Common myeloid progenitor, CD34-positive (primary cell): ENCODE data around the gene AWAT2. TPM values are rescaled to one million over a fixed set of nuclear protein-coding genes. Genes with fewer than 3 reads are reported as not detected.

Experiments
- CTCF ChIA-PET: fragments of 350-600 bp; sonication (Branson Sonifier 250); formaldehyde crosslinking; loops from one replicate; lab custom pipeline; 2021; ENCODE audit warnings: antibody characterized with exemption; lab: Charles Lee
- POLR2A ChIA-PET: fragments of 350-600 bp; sonication (Branson Sonifier 250); formaldehyde crosslinking; loops from one replicate; lab custom pipeline; 2021; ENCODE audit warnings: antibody characterized with exemption; lab: Charles Lee
- DNase-seq, 3 donors: peaks; one replicate each; pipeline versions ENCODE4 v3.0.0 to v3.0.0-alpha.2; 2013
- H3K27ac ChIP-seq, 2 experiments: 1 replicate in 1 of 2; 2 replicates in 1 of 2; pipeline ENCODE4 v1.7.0; 2013; ENCODE audit warnings: inconsistent platforms in 2 of 2, low read length in 2 of 2, mild to moderate bottlenecking in 2 of 2, low read depth in 1 of 2, moderate library complexity in 1 of 2; ENCODE audit not compliant: severe bottlenecking in 2 of 2, insufficient read depth in 1 of 2, poor library complexity in 1 of 2
- H3K27me3 ChIP-seq, 5 experiments: replicated peaks in 2 of 5; 1 replicate in 3 of 5; 2 replicates in 2 of 5; pipeline versions ENCODE4 v1.6.1 to v1.7.0; 2013; ENCODE audit warnings: low read length in 4 of 5, mild to moderate bottlenecking in 2 of 5, moderate library complexity in 2 of 5, inconsistent platforms in 1 of 5; ENCODE audit not compliant: insufficient read depth in 5 of 5, control insufficient read depth in 4 of 5
- H3K36me3 ChIP-seq, 4 experiments: 1 replicate in 2 of 4; 2 replicates in 2 of 4; pipeline versions ENCODE4 v1.6.1 to v1.7.0; 2013; ENCODE audit warnings: low read length in 3 of 4, control low read depth in 1 of 4, mild to moderate bottlenecking in 1 of 4; ENCODE audit not compliant: control insufficient read depth in 4 of 4, insufficient read depth in 4 of 4
- H3K4me1 ChIP-seq, 4 experiments: 1 replicate in 3 of 4; 2 replicates in 1 of 4; pipeline versions ENCODE4 v1.6.1 to v1.7.1; 2013; ENCODE audit warnings: low read length in 3 of 4, mild to moderate bottlenecking in 3 of 4, control low read depth in 1 of 4, inconsistent platforms in 1 of 4, moderate library complexity in 1 of 4; ENCODE audit not compliant: control insufficient read depth in 4 of 4, insufficient read depth in 4 of 4; ENCODE audit errors: control extremely low read depth in 1 of 4
- H3K4me3 ChIP-seq, 7 experiments: 1 replicate in 4 of 7; 2 replicates in 3 of 7; pipeline versions ENCODE4 v1.5.1 to v1.7.0; 2013; ENCODE audit warnings: mild to moderate bottlenecking in 7 of 7, low read length in 6 of 7, moderate library complexity in 6 of 7, inconsistent platforms in 2 of 7, low read depth in 2 of 7, control low read depth in 1 of 7; ENCODE audit not compliant: insufficient read depth in 4 of 7, control insufficient read depth in 1 of 7; ENCODE audit errors: extremely low read depth in 1 of 7
- H3K9me3 ChIP-seq, 5 experiments: 1 replicate in 4 of 5; 2 replicates in 1 of 5; pipeline versions ENCODE4 v1.6.1 to v1.7.1; 2013; ENCODE audit warnings: low read length in 4 of 5, mild to moderate bottlenecking in 2 of 5, inconsistent platforms in 1 of 5, low read depth in 1 of 5, moderate library complexity in 1 of 5; ENCODE audit not compliant: control insufficient read depth in 4 of 5, insufficient read depth in 2 of 5; ENCODE audit errors: control extremely low read depth in 1 of 5
- WGBS: methylation state at CpG from one replicate; pipeline ENCODE4 v1.1.5; 2013; ENCODE audit not compliant: insufficient coverage; 5-methylcytosine and 5-hydroxymethylcytosine counted together
- polyA plus RNA-seq: library from polyadenylated mRNA; unstranded; fragments of 120-200 nt; gene quantifications from one replicate; pipeline ENCODE4 v1.2.1, GENCODE V29; 2013

Gene AWAT2
- not detected for polyA plus RNA-seq

GRCh38 chrX:70049925-70050324 is at the start of gene AWAT2:
Gene AWAT2, minus strand, starts transcription at chrX:70049938. Its CDS starts 6 bp downstream, at chrX:70049932.
- H3K27me3 ChIP-seq: peaks cover 0 to 7% (median 0%) of the 10 kb centered on the region in 5 experiments
- no peak within 1 kb of the TSS for H3K27ac ChIP-seq
- POLR2A ChIA-PET: no interaction called here
- H3K9me3 ChIP-seq: no peaks in the 10 kb centered on the region
- no peak for DNase-seq
- 72% methylated on average over 3 of the region's 4 CpGs for WGBS
- no peaks in the 10 kb centered on the region for H3K4me1 ChIP-seq
- CTCF ChIA-PET: no interaction called here
- H3K4me3 ChIP-seq: no peak within 1 kb of the TSS
- no peaks in the 10 kb centered on the region for H3K36me3 ChIP-seq

GRCh38 chrX:70096052-70096451 is 46.3 kb upstream of the AWAT2 start:
- Histone ChIP-seq H3K36me3 (no peaks in the 10 kb centered on the region), H3K27me3 (peaks cover 0 to 9% (median 0%) of the 10 kb centered on the region in 5 experiments), H3K9me3 (no peaks in the 10 kb centered on the region), H3K27ac (no peak overlapping the region), H3K4me3 (no peak overlapping the region), H3K4me1 (no peaks in the 10 kb centered on the region)
- ChIA-PET CTCF (interaction anchor here (0.6 to 3.5 kb wide), 6 partner anchors 11 to 602 kb away, joined by 3 to 23 read pairs (median 4); no protein-coding TSS in a partner anchor), POLR2A (no interaction called here)
- DNase-seq: no peak
- 79% methylated on average over 2 of the region's 2 CpGs for WGBS

GRCh38 chrX:70092247-70092646 is 42.5 kb upstream of the AWAT2 start:
- peaks cover 0 to 2% (median 0%) of the 10 kb centered on the region in 4 experiments for H3K4me1 ChIP-seq
- H3K4me3 ChIP-seq: no peak overlapping the region
- ChIA-PET POLR2A (no interaction called here), CTCF (no interaction called here)
- WGBS: 100% methylated on average over 1 of the region's 4 CpGs
- no peak overlapping the region for H3K27ac ChIP-seq
- H3K36me3 ChIP-seq: no peaks in the 10 kb centered on the region
- no peak for DNase-seq
- no peaks in the 10 kb centered on the region for H3K9me3 ChIP-seq
- H3K27me3 ChIP-seq: peaks cover 0 to 6% (median 0%) of the 10 kb centered on the region in 5 experiments

- no peak for DNase-seq
- POLR2A ChIA-PET: interaction anchor here (0.7 kb wide), 1 partner anchor 15 kb away, joined by 3 read pairs; no protein-coding TSS in a partner anchor
- 63% methylated on average over 1 of the region's 1 CpG for WGBS
- CTCF ChIA-PET: no interaction called here
- Histone ChIP-seq H3K36me3 (no peaks in the 10 kb centered on the region), H3K9me3 (no peaks in the 10 kb centered on the region), H3K27ac (no peak overlapping the region), H3K27me3 (peaks cover 0 to 6% (median 0%) of the 10 kb centered on the region in 5 experiments), H3K4me3 (no peak overlapping the region), H3K4me1 (peaks cover 0 to 2% (median 0%) of the 10 kb centered on the region in 4 experiments)
These were observed 40.0 kb upstream of the AWAT2 start for GRCh38 chrX:70089604-70090297.

- Histone ChIP-seq H3K36me3 (no peaks in the 10 kb centered on the region), H3K4me3 (no peak overlapping the region), H3K9me3 (no peaks in the 10 kb centered on the region), H3K27ac (no peak overlapping the region), H3K27me3 (peaks cover 0 to 6% (median 0%) of the 10 kb centered on the region in 5 experiments), H3K4me1 (peaks cover 0 to 2% (median 0%) of the 10 kb centered on the region in 4 experiments)
- no peak for DNase-seq
- POLR2A ChIA-PET: no interaction called here
- CTCF ChIA-PET: no interaction called here
These were observed 39.0 kb upstream of the AWAT2 start for GRCh38 chrX:70088751-70089150.

- H3K9me3 ChIP-seq: no peaks in the 10 kb centered on the region
- peaks cover 0 to 2% (median 0%) of the 10 kb centered on the region in 4 experiments for H3K4me1 ChIP-seq
- ChIA-PET CTCF (interaction anchor here (0.6 to 1.7 kb wide), 2 partner anchors 9 to 373 kb away, joined by 3 to 4 read pairs; no protein-coding TSS in a partner anchor), POLR2A (no interaction called here)
- no peaks in the 10 kb centered on the region for H3K36me3 ChIP-seq
- no peak overlapping the region for H3K4me3 ChIP-seq
- no peak overlapping the region for H3K27ac ChIP-seq
- H3K27me3 ChIP-seq: peaks cover 0 to 6% (median 0%) of the 10 kb centered on the region in 5 experiments
- WGBS: 64% methylated on average over 10 of the region's 11 CpGs
- DNase-seq: no peak
These were observed 38.3 kb upstream of the AWAT2 start for GRCh38 chrX:70087857-70088630.
